Measurements from ENCODE around the gene DNAJB13. TPM values are rescaled to one million over a fixed set of nuclear protein-coding genes. Genes with fewer than 3 reads are reported as not detected.
A peak's percentile ranks its signal among the peaks of the same experiment; 100 is the strongest.

Gene DNAJB13
- total RNA-seq, 5 donors from 2014 or later (not counting 1 experiment from before 2014, with no cell fraction given), result 0.19 to 0.96 (median 0.30) TPM; not detected in 2

DNA sequence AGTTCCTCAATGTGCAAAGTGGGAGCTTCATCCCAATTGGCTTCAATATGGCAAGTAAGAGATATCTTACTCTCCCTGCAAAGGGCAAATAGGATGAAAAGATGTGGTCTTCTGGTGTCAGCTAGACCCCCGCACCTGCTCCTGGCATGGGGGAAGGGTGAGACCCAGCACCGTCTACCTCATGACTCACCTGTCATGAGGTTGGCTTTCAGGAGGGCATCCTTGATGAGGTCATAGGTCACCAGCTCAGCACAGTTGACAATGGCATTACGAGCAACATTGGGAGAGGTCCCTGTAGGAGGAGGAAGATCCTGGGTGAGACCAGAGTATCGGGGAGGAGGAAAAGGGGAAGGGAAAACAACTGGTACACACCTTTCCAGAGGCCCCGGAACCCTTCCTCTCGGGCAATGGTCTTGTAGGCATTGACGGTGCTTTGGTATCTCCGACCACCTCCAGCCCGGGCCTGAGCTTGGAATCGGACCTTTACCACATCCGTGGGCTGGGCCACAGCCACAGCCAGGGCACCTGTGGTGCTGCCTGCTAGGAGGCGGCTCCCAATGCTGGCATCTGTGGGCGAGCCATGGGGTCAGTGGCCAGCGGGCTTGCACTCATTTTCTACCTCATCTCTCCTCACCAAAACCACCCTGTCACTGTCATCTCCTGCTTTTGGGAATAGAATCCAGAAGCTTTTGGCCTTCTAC, 25.8 kb downstream of the DNAJB13 start:
- DNase-seq (no peak), ATAC-seq (replicated peaks in 1 of 4) (no peak)
- CTCF ChIA-PET, result interaction anchor here in 1 of 2 donors (0.8 kb wide), 1 partner anchor 38 kb away, joined by 3 read pairs; no protein-coding TSS in a partner anchor
- peak overlapping the region in 1 of 2 donors; percentile 11 for H3K4me3 ChIP-seq (ENCODE audit: control insufficient read depth in 1 of 2, extremely low read depth in 1 of 2, low read length in 1 of 2)
- Mint-ChIP-seq H3K9me3 (no peaks in the 10 kb centered on the region), H3K27ac (peak overlapping the region; percentile 98 to 100), H3K36me3 (peaks cover 70% of the 10 kb centered on the region), H3K27me3 (no peaks in the 10 kb centered on the region), H3K4me1 (peaks cover 88 to 98% (median 94%) of the 10 kb centered on the region in 3 donors), H3K4me3 (peak overlapping the region; percentile 36 to 89 (median 39))
- WGBS (ENCODE audit: insufficient coverage), result 68% methylated on average over 11 of the region's 14 CpGs
- POLR2A ChIA-PET, result interaction anchor here (0.8 to 1.5 kb wide), 5 partner anchors 18 to 35 kb away, joined by 3 to 7 read pairs (median 3); no protein-coding TSS in a partner anchor
- H3K36me3 ChIP-seq (ENCODE audit: control insufficient read depth in 2 of 2, extremely low read depth in 1 of 2, insufficient read depth in 1 of 2, low read length in 1 of 2), result peaks cover 29 to 78% of the 10 kb centered on the region in 2 donors
- no peaks in the 10 kb centered on the region for H3K27me3 ChIP-seq (replicated peaks in 1 of 2; ENCODE audit: control insufficient read depth in 2 of 2, extremely low read depth in 1 of 2, insufficient read depth in 2 of 2, low read length in 1 of 2)
- H3K27ac ChIP-seq (ENCODE audit: low read length), result peak overlapping the region; percentile 80
- H3K4me1 ChIP-seq (ENCODE audit: control insufficient read depth in 1 of 2, extremely low read depth in 1 of 2, insufficient read depth in 2 of 2, low read length in 2 of 2), result peaks cover 60 to 97% of the 10 kb centered on the region in 2 experiments
- no peaks in the 10 kb centered on the region for H3K9me3 ChIP-seq

DNA sequence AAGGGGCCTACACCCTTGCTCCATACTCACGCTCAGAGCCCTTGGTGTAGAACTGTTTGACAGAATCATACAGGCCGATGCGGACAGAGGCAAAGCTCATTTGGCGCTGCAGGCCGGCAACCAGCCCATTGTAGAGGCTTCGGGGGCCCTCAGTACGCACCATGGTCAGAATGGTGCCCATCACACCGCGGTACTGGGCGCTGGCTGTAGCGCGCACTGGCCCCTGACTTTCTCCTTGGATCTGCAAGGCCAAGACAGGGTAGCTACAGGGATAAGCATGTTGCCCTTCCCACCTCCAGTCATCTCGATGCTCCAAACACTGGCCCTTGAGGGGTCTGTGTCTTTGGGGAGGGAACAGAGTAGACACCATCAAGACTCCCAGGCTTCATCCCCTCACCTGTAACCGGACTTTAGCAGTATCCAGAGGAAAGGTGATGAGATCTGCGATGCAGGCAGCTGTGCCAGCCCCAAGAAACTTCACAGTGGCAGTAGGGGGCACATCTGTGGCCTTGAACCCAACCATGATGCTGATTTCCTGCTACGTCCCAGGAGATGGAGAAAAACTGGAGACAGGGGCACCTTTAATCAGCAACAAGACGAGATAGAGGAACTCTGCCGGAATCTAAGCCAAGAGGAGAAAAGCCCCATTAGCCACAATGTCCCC, 27.2 kb downstream of the DNAJB13 start:
- Histone ChIP-seq H3K9me3 (no peaks in the 10 kb centered on the region), H3K27me3 (replicated peaks in 1 of 2; ENCODE audit: control insufficient read depth in 2 of 2, extremely low read depth in 1 of 2, insufficient read depth in 2 of 2, low read length in 1 of 2) (no peaks in the 10 kb centered on the region), H3K4me3 (ENCODE audit: control insufficient read depth in 1 of 2, extremely low read depth in 1 of 2, low read length in 1 of 2) (peak overlapping the region; percentile 61 to 98), H3K36me3 (ENCODE audit: control insufficient read depth in 2 of 2, extremely low read depth in 1 of 2, insufficient read depth in 1 of 2, low read length in 1 of 2) (peaks cover 29 to 78% of the 10 kb centered on the region in 2 donors), H3K27ac (ENCODE audit: low read length) (peak overlapping the region; percentile 80), H3K4me1 (ENCODE audit: control insufficient read depth in 1 of 2, extremely low read depth in 1 of 2, insufficient read depth in 2 of 2, low read length in 2 of 2) (peaks cover 53 to 83% of the 10 kb centered on the region in 2 experiments)
- Mint-ChIP-seq H3K27me3 (no peaks in the 10 kb centered on the region), H3K36me3 (peaks cover 76% of the 10 kb centered on the region), H3K4me1 (peaks cover 74 to 84% (median 82%) of the 10 kb centered on the region in 3 donors), H3K9me3 (no peaks in the 10 kb centered on the region), H3K27ac (peak overlapping the region; percentile 98 to 100), H3K4me3 (peak overlapping the region; percentile 34 to 89 (median 41))
- ATAC-seq (replicated peaks in 1 of 4) (no peak), DNase-seq (no peak)
- WGBS (ENCODE audit: insufficient coverage), result 95% methylated on average over 14 of the region's 18 CpGs
- ChIA-PET CTCF (no interaction called here), POLR2A (interaction anchor here (0.6 to 1.0 kb wide), 4 partner anchors 13 to 27 kb away, joined by 3 to 4 read pairs (median 3); no protein-coding TSS in a partner anchor)

GRCh38 chr11:73978576-73979086, 27.8 kb downstream of the DNAJB13 start:
- H3K27ac Mint-ChIP-seq, result peak overlapping the region; percentile 98 to 100
- H3K9me3 Mint-ChIP-seq, result no peaks in the 10 kb centered on the region
- WGBS (ENCODE audit: insufficient coverage), result no CpG with 5 or more reads among the region's 3 CpGs
- DNase-seq (no peak), ATAC-seq (replicated peaks in 1 of 4) (no peak)
- H3K4me3 Mint-ChIP-seq, result peak overlapping the region; percentile 89 to 98 (median 97)
- Histone ChIP-seq H3K4me1 (ENCODE audit: control insufficient read depth in 1 of 2, extremely low read depth in 1 of 2, insufficient read depth in 2 of 2, low read length in 2 of 2) (peaks cover 52 to 81% of the 10 kb centered on the region in 2 experiments), H3K27ac (ENCODE audit: low read length) (peak overlapping the region; percentile 80), H3K27me3 (replicated peaks in 1 of 2; ENCODE audit: control insufficient read depth in 2 of 2, extremely low read depth in 1 of 2, insufficient read depth in 2 of 2, low read length in 1 of 2) (no peaks in the 10 kb centered on the region), H3K36me3 (ENCODE audit: control insufficient read depth in 2 of 2, extremely low read depth in 1 of 2, insufficient read depth in 1 of 2, low read length in 1 of 2) (peaks cover 29 to 75% of the 10 kb centered on the region in 2 donors), H3K4me3 (ENCODE audit: control insufficient read depth in 1 of 2, extremely low read depth in 1 of 2, low read length in 1 of 2) (peak overlapping the region; percentile 61 to 98), H3K9me3 (no peaks in the 10 kb centered on the region)
- ChIA-PET POLR2A (interaction anchor here (0.6 to 4.8 kb wide), 8 partner anchors 11 to 26 kb away, joined by 3 to 44 read pairs (median 4); no protein-coding TSS in a partner anchor), CTCF (no interaction called here)
- no peaks in the 10 kb centered on the region for H3K27me3 Mint-ChIP-seq
- H3K36me3 Mint-ChIP-seq, result peaks cover 76% of the 10 kb centered on the region
- peaks cover 72 to 82% (median 80%) of the 10 kb centered on the region in 3 donors for H3K4me1 Mint-ChIP-seq

GRCh38 chr11:73980001-73980961, 29.5 kb downstream of the DNAJB13 start:
- WGBS (ENCODE audit: insufficient coverage), result 0% methylated on average over 4 of the region's 6 CpGs
- H3K27ac Mint-ChIP-seq, result peak overlapping the region; percentile 98 to 99

GRCh38 chr11:73981051-73981805, 30.4 kb downstream of the DNAJB13 start:
- Mint-ChIP-seq H3K4me3 (peak overlapping the region; percentile 89 to 98 (median 97)), H3K27me3 (no peaks in the 10 kb centered on the region), H3K4me1 (peaks cover 59 to 68% (median 60%) of the 10 kb centered on the region in 3 donors), H3K27ac (peak overlapping the region; percentile 98 to 99), H3K9me3 (no peaks in the 10 kb centered on the region), H3K36me3 (peaks cover 52% of the 10 kb centered on the region)
- POLR2A ChIA-PET, result interaction anchor here (0.9 to 6.4 kb wide), 10 partner anchors 9 to 190 kb away, joined by 3 to 199 read pairs (median 13); partner anchors contain the start of genes C2CD3 (in 1 of the 2) and PPME1 (in 1 of the 2)
- Histone ChIP-seq H3K4me3 (ENCODE audit: control insufficient read depth in 1 of 2, extremely low read depth in 1 of 2, low read length in 1 of 2) (peak overlapping the region; percentile 61 to 98), H3K27me3 (replicated peaks in 1 of 2; ENCODE audit: control insufficient read depth in 2 of 2, extremely low read depth in 1 of 2, insufficient read depth in 2 of 2, low read length in 1 of 2) (no peaks in the 10 kb centered on the region), H3K9me3 (no peaks in the 10 kb centered on the region), H3K27ac (ENCODE audit: low read length) (peak overlapping the region; percentile 80), H3K36me3 (ENCODE audit: control insufficient read depth in 2 of 2, extremely low read depth in 1 of 2, insufficient read depth in 1 of 2, low read length in 1 of 2) (peaks cover 23 to 54% of the 10 kb centered on the region in 2 donors), H3K4me1 (ENCODE audit: control insufficient read depth in 1 of 2, extremely low read depth in 1 of 2, insufficient read depth in 2 of 2, low read length in 2 of 2) (peaks cover 48 to 66% of the 10 kb centered on the region in 2 experiments)
- 0% methylated on average over 5 of the region's 13 CpGs for WGBS (ENCODE audit: insufficient coverage)
- CTCF ChIA-PET, result interaction anchor here (0.6 to 3.7 kb wide), 7 partner anchors 10 to 190 kb away, joined by 3 to 23 read pairs (median 4); partner anchors contain the start of genes C2CD3 (in 1 of the 2) and PPME1 (in 1 of the 2)
- no peak for DNase-seq
- ATAC-seq (replicated peaks in 1 of 4), result no peak

More at GRCh38 chr11:73980001-73980961, 29.5 kb downstream of the DNAJB13 start:
- H3K27me3 ChIP-seq (replicated peaks in 1 of 2; ENCODE audit: control insufficient read depth in 2 of 2, extremely low read depth in 1 of 2, insufficient read depth in 2 of 2, low read length in 1 of 2), result no peaks in the 10 kb centered on the region
- H3K4me1 ChIP-seq (ENCODE audit: control insufficient read depth in 1 of 2, extremely low read depth in 1 of 2, insufficient read depth in 2 of 2, low read length in 2 of 2), result peaks cover 50 to 75% of the 10 kb centered on the region in 2 experiments
- H3K36me3 ChIP-seq (ENCODE audit: control insufficient read depth in 2 of 2, extremely low read depth in 1 of 2, insufficient read depth in 1 of 2, low read length in 1 of 2), result peaks cover 24 to 63% of the 10 kb centered on the region in 2 donors
- ChIA-PET CTCF (interaction anchor here (0.5 to 3.7 kb wide), 16 partner anchors 9 to 191 kb away, joined by 3 to 23 read pairs (median 3); partner anchors contain the start of genes C2CD3 (in 1 of the 2) and PPME1 (in 1 of the 2)), POLR2A (interaction anchor here (0.6 to 6.4 kb wide), 22 partner anchors 8 to 191 kb away, joined by 3 to 199 read pairs (median 6); partner anchors contain the start of genes C2CD3 (in 1 of the 2), PPME1 (in 1 of the 2) and UCP3 (in 1 of the 2))
- Mint-ChIP-seq H3K9me3 (no peaks in the 10 kb centered on the region), H3K4me3 (peak overlapping the region; percentile 89 to 98 (median 97)), H3K4me1 (peaks cover 66 to 76% (median 69%) of the 10 kb centered on the region in 3 donors), H3K36me3 (peaks cover 62% of the 10 kb centered on the region), H3K27me3 (no peaks in the 10 kb centered on the region)
- no peaks in the 10 kb centered on the region for H3K9me3 ChIP-seq
- H3K27ac ChIP-seq (ENCODE audit: low read length), result peak overlapping the region; percentile 80
- ATAC-seq (replicated peaks in 1 of 4), result peak; percentile 67 to 69 (median 68)
- H3K4me3 ChIP-seq (ENCODE audit: control insufficient read depth in 1 of 2, extremely low read depth in 1 of 2, low read length in 1 of 2), result peak overlapping the region; percentile 61 to 98
- DNase-seq, result peak; percentile 69 to 93 (median 84)
